Measurements from ENCODE around the gene BICDL2. TPM values are rescaled to one million over a fixed set of nuclear protein-coding genes. Genes with fewer than 3 reads are reported as not detected.

Gene BICDL2
- total and polyA plus RNA-seq, 2 of the 8 experiments (the other 6 are each of a cell fraction or from before 2014, with no cell fraction given) = 7.3 to 15.9 TPM

GRCh38 chr16:3027489-3027795 lies 9.3 kb downstream of the BICDL2 start (continued):
- TF ChIP-seq E2F6 (IDR thresholded peaks at IDR 0.05) = no peak

All from H1 (cell line).